Measurements from ENCODE around the gene S100A16. TPM values are rescaled to one million over a fixed set of nuclear protein-coding genes. Genes with fewer than 3 reads are reported as not detected.

The S100A16 gene
- polyA plus RNA-seq, 1 donor (not counting 4 experiments of a cell fraction or from before 2014, with no cell fraction given), result 1,620 TPM

DNA sequence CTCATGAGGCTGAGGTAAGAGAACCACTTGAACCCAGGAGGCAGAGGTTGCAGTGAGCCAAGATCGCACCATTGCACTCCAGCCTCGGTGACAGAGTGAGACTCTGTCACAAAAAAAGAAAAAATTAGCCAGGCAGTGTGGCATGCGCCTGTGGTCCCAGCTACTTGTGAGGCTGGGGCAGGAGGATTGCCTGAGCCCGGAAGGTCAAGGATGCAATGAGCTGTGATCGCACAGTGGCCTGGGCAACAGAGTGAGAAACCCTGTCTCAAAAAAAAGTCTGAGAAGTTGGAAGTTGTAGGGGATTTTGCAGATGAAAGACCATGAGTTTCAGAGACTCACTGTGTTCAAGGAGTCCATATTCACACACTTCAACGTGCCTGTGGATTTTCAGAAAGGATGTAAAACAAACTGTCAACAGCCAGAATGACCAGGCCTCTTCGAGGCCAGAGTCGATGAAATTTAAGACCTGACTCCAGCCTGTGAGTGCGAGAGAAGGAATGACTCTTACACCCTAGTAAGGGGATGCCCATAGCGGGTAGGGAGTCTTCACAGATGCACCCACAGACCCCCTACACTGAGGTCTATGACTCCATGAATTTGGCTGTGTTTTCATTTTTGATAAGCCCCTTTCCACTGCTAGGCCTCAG is 12.2 kb upstream of the S100A16 start:
- DNase-seq (ENCODE audit: low read depth, low spot score) (no peak), FAIRE-seq (no peak)
- TF ChIP-seq, protein P1, sequence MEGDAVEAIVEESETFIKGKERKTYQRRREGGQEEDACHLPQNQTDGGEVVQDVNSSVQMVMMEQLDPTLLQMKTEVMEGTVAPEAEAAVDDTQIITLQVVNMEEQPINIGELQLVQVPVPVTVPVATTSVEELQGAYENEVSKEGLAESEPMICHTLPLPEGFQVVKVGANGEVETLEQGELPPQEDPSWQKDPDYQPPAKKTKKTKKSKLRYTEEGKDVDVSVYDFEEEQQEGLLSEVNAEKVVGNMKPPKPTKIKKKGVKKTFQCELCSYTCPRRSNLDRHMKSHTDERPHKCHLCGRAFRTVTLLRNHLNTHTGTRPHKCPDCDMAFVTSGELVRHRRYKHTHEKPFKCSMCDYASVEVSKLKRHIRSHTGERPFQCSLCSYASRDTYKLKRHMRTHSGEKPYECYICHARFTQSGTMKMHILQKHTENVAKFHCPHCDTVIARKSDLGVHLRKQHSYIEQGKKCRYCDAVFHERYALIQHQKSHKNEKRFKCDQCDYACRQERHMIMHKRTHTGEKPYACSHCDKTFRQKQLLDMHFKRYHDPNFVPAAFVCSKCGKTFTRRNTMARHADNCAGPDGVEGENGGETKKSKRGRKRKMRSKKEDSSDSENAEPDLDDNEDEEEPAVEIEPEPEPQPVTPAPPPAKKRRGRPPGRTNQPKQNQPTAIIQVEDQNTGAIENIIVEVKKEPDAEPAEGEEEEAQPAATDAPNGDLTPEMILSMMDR (optimal IDR thresholded peaks at IDR 0.05 in 1 of 3, IDR thresholded peaks at IDR 0.05 in 1 of 3, conservative IDR thresholded peaks at IDR 0.05 in 1 of 3; ENCODE audit: extremely low read depth in 1 of 3, insufficient read depth in 2 of 3, low read length in 3 of 3), result no peak
- TF ChIP-seq EZH2 (IDR thresholded peaks at IDR 0.05; ENCODE audit: low read length), result no peak
- H2AFZ ChIP-seq (ENCODE audit: control insufficient read depth, low read length), result no peak overlapping the region
- peaks cover 11 to 22% of the 10 kb centered on the region in 2 experiments for H3K36me3 ChIP-seq (ENCODE audit: control insufficient read depth in 2 of 2, extremely low read depth in 1 of 2, insufficient read depth in 2 of 2, low read length in 2 of 2)
- H3K4me2 ChIP-seq (ENCODE audit: control insufficient read depth, extremely low read depth, insufficient read depth, low read depth, low read length), result no peak overlapping the region
- dilution Hi-C loops (cut with MboI; ENCODE audit: extremely low pct_ligation_motif_present, low sequenced_read_pairs), result no loop called here
- H3K27me3 ChIP-seq (ENCODE audit: control insufficient read depth, extremely low read depth, insufficient read depth, low read length), result no peaks in the 10 kb centered on the region
- no peaks in the 10 kb centered on the region for H3K9me3 ChIP-seq (ENCODE audit: control insufficient read depth, low read depth, low read length)
- peaks cover 17% of the 10 kb centered on the region for H3K79me2 ChIP-seq (ENCODE audit: control insufficient read depth, insufficient read depth, low read length)
- H3K4me1 ChIP-seq (ENCODE audit: control insufficient read depth, extremely low read depth, insufficient read depth, low read length), result peaks cover 19% of the 10 kb centered on the region
- H3K9me1 ChIP-seq (ENCODE audit: control insufficient read depth, extremely low read depth, insufficient read depth, low read length), result peaks cover 6% of the 10 kb centered on the region
- no peak overlapping the region for H3K9ac ChIP-seq (ENCODE audit: control insufficient read depth, extremely low read depth, insufficient read depth, low read length)
- H3K27ac ChIP-seq (ENCODE audit: control insufficient read depth, insufficient read depth, low read length), result no peak overlapping the region
- no peaks in the 10 kb centered on the region for H4K20me1 ChIP-seq (ENCODE audit: control insufficient read depth, extremely low read depth, insufficient read depth, low read length)
- no peak overlapping the region for H3K4me3 ChIP-seq (ENCODE audit: control insufficient read depth in 2 of 3, extremely low read depth in 1 of 3, insufficient read depth in 2 of 3, low read depth in 1 of 3, low read length in 3 of 3)

DNA sequence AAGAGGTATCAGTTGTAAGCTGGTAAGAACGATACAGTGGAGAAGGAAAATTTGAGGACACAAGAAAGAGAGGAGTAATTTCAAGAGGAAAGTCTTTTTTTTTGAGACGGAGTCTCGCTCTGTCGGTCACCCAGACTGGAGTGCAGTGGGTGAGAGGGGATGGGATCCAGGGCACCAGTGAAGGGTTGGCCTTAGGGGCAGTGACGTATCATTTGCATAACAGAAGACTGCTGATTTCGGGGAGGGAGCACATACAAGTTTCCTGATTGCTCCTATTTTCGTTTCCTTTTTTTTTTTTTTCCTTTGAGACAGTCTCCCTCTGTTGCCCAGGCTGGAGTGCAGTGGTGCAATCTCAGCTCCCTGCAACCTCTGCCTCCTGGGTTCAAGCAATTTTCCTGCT is 10.2 kb upstream of the S100A16 start:
- Histone ChIP-seq H3K27ac (ENCODE audit: control insufficient read depth, insufficient read depth, low read length) (no peak overlapping the region), H3K4me1 (ENCODE audit: control insufficient read depth, extremely low read depth, insufficient read depth, low read length) (peaks cover 19% of the 10 kb centered on the region), H3K9me3 (ENCODE audit: control insufficient read depth, low read depth, low read length) (no peaks in the 10 kb centered on the region), H2AFZ (ENCODE audit: control insufficient read depth, low read length) (no peak overlapping the region), H3K9me1 (ENCODE audit: control insufficient read depth, extremely low read depth, insufficient read depth, low read length) (peaks cover 6% of the 10 kb centered on the region), H3K4me2 (ENCODE audit: control insufficient read depth, extremely low read depth, insufficient read depth, low read depth, low read length) (no peak overlapping the region), H3K79me2 (ENCODE audit: control insufficient read depth, insufficient read depth, low read length) (peaks cover 17% of the 10 kb centered on the region), H4K20me1 (ENCODE audit: control insufficient read depth, extremely low read depth, insufficient read depth, low read length) (no peaks in the 10 kb centered on the region), H3K4me3 (ENCODE audit: control insufficient read depth in 2 of 3, extremely low read depth in 1 of 3, insufficient read depth in 2 of 3, low read depth in 1 of 3, low read length in 3 of 3) (no peak overlapping the region), H3K27me3 (ENCODE audit: control insufficient read depth, extremely low read depth, insufficient read depth, low read length) (no peaks in the 10 kb centered on the region), H3K36me3 (ENCODE audit: control insufficient read depth in 2 of 2, extremely low read depth in 1 of 2, insufficient read depth in 2 of 2, low read length in 2 of 2) (peaks cover 13 to 28% of the 10 kb centered on the region in 2 experiments), H3K9ac (ENCODE audit: control insufficient read depth, extremely low read depth, insufficient read depth, low read length) (no peak overlapping the region)
- dilution Hi-C loops (cut with MboI; ENCODE audit: extremely low pct_ligation_motif_present, low sequenced_read_pairs), result no loop called here
- TF ChIP-seq, protein P1 (optimal IDR thresholded peaks at IDR 0.05 in 1 of 3, IDR thresholded peaks at IDR 0.05 in 1 of 3, conservative IDR thresholded peaks at IDR 0.05 in 1 of 3; ENCODE audit: extremely low read depth in 1 of 3, insufficient read depth in 2 of 3, low read length in 3 of 3), result no peak
- TF ChIP-seq EZH2 (IDR thresholded peaks at IDR 0.05; ENCODE audit: low read length), result no peak
- FAIRE-seq (no peak), DNase-seq (ENCODE audit: low read depth, low spot score) (no peak)

All from keratinocyte (primary cell).